HS-27A (cell line): ENCODE data around the gene ERH.
A peak's percentile ranks its signal among the peaks of the same experiment; 100 is the strongest.
"Not testable (repeated sequence)": the region's sequence is repeated elsewhere in the genome, so short reads cannot be mapped to it uniquely, and the experiment has no call there.

Source experiments
- DNase-seq: peaks from one replicate; pipeline ENCODE4 v3.0.0-alpha.2; 2012; ENCODE audit warnings: low read depth, missing footprints

ERH gene

DNA sequence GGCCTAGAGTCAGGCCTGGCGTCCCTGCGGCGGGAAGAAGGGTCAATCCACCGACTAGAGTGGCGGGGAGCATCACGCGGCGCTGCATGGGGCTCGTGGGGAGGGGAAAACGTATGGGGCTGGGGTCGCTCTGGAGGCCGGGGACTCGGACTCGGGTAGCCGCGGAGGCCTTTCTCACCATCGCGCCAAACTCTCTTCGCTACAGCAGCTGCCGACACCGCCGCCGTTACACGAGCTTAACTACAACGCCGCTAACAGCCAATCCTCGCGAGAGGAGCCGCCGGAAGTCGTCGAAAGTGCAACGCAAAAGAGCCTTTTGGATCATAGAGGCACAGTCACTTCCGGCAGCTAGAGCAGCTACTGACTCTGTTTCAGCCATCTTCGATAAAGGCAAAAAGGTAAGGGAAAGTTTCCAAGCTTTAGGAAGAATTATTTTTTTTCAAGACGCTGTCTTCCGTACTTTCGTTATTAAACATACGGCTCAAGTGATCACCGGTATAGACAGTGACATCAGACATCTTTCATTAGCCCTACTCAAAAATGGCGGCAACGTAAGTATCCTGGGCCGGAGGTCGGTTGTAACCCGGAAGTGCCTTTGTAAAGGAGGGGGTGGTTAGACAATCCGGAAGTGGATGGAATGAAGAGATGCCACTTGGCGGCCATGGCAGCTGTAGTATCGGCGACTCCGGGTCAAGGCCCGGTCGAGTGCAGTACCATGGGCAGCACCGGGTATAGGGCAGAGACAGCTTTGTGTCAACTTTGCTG, at the start of gene ERH, which contains the start of gene SLC39A9:
ERH (minus strand) TSS at position 247 of the 765 bp plus-strand sequence; CDS start at position 181, 66 bp downstream.
SLC39A9 (plus strand) TSS at position 640 of the 765 bp plus-strand sequence. CDS start 678 bp downstream, outside the sequence.
- peak; percentile 92 for DNase-seq

DNA sequence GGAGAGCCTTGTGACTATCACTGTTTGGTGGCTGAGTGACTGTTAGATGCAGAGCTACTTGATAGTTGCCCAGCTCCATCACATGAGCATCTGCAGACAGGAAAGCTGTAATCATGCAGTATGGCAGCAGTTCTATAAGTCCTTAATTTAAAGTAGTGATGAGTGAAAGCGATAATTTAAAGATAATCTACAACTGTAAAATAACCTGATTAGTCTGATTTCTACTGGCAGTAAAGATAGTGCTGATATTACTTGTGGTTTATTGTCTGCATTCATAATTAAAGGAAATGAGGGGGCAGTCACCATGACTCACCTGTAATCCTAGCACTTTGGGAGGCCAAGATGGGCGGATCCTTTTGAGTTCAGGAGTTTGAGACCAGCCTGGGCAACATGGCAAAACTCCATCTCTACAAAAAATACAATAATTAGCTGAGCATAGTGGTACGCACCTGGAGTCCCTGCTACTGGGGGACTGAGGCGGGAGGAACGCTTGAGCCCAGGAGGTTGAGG, 45.3 kb upstream of the ERH start:
- DNase-seq: no peak

DNA sequence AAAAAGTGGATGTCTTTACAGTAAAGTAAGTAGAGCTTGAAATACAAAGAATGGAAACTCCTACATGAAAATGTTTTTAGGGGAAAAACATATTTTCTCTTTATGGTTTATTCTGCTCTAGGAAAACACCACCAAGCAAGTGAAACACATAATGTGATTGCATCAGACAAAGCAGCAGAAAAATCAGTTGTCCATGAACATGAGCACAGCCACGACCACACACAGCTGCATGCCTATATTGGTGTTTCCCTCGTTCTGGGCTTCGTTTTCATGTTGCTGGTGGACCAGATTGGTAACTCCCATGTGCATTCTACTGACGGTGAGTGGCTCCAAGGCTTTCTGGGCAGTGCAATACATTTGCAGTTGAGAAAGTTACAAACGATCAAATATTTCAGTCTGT, 43.8 kb upstream of the ERH start:
- no peak for DNase-seq

DNA sequence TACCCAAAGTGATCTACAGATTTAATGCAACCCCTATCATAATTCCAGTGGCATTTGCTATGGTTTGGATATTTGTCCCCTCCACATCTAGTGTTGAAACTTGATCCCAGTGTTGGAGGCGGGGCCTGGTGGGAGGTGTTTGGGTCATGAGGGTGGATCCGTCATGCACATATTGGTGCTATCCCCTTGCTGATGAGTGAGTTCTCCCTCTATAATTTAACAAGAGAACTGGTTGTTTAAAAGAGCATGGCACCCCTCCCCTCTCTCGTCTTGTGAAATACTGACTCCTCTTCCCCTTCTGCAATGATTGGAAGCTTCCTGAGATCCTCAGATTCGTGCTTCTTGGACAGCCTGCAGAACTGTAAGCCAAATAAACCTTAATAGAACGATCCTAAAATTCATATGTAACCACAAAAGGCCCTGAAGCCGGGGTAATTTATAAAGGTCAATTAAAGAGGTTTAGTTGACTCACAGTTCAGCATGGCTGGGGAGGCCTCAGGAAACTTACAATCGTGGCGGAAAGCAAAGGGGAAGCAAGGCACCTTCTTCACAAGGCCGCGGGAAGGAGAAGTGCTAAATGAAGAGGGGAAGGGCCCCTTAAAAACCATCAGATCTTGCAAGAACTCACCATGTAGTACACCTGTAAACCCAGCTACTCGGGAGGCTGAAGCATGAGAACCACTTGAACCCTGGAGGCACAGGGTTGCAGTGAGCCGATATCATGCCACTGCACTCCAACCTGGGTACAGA, 41.6 kb upstream of the ERH start:
- DNase-seq: no peak

DNA sequence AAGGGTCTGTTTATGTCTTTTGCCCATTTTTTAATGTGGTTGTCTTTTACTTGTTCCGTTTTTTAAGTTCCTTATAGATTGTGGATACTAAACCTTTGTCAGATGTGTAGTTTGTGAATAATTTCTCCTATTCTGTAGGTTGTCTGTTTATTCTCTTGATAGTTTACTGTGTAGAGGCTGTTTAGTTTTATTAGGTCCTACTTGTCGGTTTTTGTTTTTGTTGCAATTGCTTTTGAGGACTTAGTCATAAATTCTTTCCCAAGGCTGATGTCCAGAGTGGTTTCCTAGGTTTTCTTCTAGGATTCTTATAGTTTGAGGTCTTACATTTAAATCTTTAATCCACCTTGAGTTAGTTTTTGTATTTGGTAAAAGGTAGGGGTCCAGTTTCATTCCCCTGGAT, 34.3 kb upstream of the ERH start:
- DNase-seq: no peak

DNA sequence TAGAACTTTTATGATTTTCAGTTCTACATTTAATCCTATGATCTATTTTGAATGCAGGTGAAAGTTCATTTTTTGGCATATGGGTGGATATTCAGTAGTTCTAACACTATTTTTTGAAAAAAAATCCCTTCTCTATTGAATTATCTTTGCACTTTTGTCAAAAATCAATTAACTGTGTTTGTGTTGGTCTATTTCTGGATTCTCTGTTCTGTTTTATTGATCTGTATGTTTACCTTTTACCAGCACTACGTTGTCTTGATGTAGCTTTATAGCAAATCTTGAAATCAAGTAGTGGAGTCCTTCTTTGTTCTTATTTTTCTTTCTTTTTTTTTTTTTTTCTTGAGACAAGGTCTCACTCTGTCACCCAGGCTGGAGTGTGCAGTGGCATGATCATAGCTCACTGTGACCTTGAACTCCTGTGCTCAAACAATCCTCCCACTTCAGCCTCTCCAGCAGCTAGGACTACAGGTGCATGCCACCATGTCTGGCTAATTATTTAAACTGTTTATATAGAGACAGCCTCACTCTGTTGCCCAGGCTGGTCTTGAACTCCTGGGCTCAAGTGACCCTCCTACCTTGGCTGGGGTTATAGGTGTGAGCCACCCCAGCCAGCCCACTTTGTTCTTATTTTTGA, 32.3 kb upstream of the ERH start:
- no peak for DNase-seq

DNA sequence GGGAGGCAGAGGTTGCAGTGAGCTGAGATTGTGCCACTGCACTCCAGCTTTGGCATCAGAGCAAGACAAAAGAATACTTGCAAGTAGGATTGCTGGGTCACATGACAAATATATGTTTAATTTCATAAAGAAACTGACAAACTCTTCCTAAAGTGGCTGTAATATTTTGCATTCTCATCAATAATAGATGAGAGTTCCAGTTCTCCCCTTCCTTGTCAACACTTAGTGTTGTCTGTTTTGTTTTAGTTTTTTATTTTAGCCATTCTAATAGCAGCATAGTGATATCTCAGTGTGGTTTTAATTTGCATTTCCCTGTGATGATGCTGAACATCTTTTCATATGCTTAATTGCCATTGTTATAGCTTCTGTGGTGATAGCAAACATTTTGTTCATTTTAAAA, 31.5 kb upstream of the ERH start:
- DNase-seq: no peak

DNA sequence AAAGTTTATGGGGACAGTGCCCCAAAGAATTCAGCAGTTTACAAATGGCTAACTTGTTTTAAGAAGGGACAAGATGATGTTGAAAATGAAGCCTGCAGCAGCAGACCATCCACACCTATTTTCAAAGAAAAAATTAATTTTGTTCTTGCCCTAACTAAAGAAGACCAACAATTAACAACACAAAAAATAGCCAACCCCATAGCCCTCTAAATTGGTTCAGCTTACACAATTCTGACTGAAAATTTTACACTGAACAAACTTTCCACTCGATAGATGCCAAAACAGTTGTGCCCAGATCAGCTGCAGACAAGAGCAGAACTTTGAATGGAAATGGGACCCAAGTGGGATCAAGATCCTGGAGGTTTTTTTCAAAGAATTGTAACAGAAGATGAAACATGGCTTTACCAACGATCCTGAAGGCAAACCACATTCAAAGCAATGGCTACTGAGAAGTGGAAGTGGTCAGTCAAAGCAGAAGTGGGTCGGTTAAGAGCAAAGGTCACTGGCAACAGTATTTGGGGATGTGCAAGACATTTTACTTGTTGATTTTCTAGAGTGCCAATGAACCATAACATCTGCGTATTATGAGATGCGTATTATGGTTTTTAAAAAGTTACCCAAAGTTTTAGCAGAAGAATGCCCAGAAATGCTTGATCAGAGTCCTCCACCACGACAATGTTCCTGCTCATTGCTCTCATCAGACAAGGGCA, 30.3 kb upstream of the ERH start:
- no peak for DNase-seq

DNA sequence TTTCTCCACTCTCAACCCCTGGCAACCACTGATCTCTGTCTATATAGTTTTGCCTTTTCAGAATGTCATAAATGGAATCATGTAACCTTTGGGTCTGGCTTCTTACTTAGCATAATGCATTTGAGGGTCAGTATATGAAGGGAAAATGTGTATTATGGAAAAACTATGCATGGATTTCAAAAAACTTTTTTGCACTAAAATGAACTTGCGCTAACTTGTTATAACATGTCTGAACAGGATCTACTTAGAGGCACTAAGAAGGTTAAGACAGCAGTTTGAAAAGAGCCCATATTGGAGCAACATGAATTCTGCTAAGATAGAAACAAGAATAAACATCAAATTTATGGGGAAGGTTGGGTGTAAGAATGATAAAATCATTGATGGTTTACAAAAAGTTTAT, 29.5 kb upstream of the ERH start:
- DNase-seq: no peak

DNA sequence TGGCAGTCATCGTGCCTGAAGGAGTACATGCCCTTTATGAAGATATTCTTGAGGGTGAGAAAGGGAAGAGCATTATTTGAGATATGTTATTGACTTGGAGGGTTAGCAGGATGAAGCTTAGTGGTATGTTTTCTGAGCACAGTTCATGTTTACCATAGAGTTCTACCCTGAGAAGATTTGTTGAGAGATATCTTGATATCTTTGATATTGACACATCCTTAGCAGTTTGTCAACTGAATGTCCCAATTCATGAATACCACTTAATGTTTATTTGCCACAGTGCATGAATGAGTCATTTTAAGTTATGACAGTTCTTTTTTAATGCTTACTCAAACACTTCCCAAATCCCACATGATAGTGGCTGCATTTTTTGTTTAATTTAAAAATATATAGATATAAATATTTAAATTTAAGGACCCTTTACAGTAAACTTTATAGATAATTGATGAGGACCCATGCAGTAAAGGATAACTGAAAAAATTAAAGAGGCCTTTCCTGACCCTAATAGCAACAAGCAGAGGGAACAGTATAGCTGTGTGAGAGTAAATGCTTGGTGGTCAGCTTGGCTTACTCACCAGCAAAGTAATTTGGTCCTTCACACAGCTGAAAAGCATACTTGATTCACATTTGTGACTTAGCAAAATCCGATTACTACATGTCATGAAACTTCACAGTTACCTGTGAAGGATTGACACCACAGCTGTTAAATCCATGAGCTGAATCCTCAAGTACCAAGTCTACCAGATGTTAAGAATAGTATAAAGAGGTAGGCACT, 26.2 kb upstream of the ERH start:
- DNase-seq: no peak

DNA sequence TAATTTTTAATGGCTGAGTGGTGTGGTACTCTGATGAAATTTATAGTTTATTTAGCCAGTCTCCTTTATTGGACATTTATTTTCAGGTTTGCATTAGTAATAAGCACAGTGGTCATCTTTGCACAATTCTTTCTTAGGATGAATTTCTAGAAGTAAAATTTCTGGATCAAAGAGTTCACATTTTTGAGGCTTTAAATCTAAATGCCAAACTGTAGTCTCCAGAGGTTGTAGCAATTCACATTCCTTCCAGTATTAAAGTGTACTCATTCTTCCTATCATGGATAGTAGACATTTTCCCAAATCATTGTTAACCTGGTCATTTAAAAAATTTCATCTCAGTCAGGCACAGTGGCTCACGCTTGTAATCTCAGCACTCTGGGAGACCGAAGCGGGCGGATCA, 25.2 kb upstream of the ERH start:
- DNase-seq: no peak

DNA sequence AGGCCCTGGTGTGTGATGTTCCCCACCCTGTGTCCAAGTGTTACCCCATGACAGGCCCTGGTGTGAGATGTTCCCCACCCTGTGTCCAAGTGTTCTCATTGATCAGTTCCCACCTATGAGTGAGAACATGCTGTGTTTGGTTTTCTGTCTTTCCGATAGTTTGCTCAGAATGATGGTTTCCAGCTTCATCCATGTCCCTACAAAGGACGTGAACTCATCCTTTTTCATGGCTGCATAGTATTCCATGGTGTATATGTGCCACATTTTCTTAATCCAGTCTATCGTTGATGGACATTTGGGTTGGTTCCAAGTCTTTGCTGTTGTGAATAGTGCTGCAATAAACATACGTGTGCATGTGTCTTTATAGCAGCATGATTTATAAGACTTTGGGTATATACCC, 18.0 kb upstream of the ERH start:
- DNase-seq: not testable (repeated sequence)

DNA sequence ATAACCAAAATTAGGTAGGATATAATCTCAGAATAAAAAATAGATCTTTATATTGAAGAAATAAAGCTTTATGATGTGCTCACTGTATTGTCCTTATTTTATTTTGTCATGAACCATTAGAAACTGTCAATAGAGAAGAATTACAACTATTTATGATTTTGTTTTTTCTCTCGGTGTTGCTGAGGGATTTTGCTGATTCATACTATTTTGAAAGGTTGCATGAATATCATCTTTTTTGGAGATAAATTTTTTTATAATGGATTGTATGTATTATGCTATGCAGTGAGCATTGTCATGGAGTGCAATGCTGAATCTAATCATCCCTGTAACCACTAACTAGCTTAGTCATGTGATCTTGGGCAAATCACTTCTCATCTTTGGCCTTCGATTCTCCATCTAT, 15.4 kb upstream of the ERH start:
- DNase-seq: no peak

DNA sequence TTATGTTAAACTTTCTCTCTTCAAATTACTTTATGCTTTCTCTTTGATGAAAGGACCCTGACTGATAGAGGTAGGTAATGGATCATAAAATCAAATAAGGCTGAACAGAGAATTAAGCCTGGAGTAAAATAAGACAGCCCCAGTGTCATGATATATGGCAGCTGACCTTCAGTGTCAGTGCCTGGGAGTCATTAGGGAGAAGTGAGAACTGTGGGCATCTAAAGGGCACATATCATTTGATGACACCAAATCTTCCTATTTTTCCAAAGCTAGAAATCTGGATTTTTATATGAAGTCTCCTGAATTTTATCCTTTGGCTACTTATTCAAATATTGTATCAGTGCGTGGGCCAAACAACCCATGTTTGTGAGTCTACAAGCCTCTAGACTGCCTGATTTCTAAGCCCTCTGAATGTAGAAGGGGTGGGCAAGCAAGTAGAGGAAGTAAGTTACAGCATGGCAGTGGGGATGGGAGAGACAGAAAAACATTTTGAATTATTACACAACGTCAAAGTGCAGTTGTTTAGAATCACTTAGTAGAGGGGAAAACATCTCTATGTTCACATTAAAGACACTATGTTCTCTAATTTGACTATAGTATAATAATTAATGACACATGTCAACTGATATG, 10.3 kb upstream of the ERH start:
- DNase-seq: no peak

DNA sequence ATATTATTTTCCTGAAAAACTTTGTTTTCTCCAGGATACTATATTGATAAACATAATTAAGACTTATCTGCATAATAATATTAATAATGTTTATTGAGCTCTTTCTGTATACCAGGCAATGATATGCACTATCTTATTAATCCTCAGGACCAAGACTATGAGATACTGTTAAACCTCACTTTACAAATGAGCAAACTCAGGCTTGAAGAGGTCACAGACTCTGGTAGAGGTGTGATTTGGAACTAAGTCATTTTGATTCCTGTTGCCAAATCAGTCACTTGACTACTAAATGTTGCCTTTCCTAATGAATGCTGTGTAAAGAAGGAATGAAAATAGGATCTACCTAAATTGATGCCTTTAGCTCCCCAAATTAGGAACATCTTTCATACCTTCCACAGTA, 7.7 kb upstream of the ERH start:
- no peak for DNase-seq

DNA sequence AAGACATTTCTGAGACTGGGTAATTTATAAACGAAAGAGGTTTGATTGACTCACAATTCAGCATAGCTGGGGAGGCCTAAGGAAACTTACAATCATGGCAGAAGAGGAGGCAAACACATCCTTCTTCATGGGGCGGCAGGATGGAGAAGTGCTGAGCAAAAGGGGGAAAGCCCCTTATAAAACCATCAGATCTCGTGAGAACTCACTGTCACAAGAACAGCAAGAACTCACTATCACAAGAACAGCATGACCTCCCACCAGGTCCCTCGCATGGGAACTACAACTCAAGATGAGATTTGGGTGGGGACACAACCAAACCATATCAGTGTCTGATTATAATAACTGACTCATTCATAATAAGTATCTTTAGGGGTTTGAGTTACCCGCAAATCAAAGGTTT, 6.8 kb upstream of the ERH start:
- no peak for DNase-seq

DNA sequence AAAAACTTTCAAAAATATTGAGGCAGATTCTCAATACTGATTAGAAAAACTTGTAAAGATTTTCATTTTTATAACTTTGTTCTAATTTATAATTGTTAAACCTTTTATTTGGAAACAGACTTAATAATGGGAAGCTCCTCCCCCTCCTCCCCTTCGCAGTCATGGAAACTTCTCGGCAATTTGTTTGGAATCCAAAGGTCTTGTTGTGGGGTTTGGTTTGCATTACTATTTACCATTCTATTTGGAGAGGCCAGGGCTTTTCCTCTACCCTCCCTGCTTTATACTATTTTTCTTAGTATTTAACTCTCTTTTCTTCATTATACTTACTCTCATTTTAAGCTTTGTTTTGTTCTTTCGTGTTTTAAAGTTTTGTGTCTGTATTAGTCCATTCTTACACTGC, 6.4 kb upstream of the ERH start:
- no peak for DNase-seq

DNA sequence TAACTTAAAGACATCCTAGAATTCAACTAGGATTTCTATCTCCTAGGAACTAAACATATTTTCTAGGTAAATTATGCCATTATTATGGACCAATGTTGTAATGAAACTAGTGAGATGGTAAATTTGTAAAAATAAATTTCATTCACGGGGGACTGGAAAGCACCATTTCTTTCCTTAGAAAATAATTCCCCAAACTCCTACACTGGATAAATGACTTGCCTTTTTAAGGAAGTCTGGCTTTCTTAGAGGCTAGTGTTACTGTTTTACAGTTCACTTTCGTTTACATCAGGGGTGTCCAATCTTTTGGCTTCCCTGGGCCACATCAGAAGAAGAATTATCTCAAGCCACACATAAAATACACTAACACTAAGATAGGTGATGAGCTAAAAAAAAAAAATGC, 3.7 kb upstream of the ERH start:
- DNase-seq: no peak

DNA sequence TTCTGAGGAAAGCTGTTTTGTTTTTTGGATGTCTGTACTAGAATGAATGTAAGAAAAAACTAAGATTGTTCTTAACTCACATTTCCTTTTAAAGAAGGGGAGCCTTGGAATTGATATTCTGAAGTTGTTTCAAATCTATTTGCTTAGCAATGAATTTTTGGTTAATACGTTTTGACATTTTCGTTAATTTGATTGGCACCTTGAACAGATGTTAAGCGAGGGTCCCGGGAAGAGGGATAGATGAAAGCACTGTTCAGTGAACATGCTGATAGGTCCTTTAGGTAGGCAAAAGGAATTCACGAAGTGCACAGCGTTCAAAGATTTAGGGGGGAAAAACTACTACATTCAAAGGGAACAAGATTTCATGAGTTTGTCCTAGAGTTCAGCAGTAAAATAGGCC, 2.1 kb upstream of the ERH start:
- DNase-seq: no peak

DNA sequence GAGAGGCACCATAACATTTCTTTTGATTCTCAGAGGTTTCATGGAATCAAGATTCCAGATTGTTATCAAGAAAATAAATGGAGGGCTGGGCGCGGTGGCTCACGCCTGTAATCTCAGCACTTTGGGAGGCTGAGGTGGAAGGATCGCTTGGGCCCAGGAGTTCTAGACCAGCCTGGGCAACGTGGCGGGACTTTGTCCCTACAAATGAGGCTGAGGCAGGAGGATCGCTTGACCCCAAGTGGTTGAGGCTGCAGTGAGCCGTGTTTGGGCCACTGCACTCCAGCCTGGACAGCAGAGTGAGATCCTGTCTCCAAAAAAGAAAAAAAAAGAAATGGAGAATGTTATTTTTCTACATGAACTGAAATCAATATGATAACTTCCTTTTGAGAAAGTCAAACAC, 1.7 kb upstream of the ERH start:
- no peak for DNase-seq

DNA sequence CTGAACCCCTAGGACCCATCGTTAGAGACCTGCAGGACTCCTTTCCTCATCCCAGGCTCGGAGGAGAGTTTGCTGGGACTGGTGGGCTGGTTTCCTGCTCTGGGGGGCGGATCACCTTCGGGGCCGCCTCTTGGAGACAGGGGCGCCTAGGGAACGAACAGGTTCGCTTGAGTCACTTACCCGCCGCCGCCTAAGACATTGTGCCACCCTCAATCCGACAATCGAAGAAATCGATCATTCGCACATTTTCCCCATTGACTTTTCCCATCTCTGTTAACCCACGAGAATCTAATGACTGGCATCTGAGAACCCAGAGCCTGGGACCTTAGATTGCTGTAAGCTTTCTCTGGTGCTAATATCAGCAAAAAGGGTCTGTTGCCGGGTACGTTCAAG, 715 bp upstream of the ERH start:
- DNase-seq: no peak
